H9 (cell line): ENCODE data around the gene KPNA1. TPM values are rescaled to one million over a fixed set of nuclear protein-coding genes. Genes with fewer than 3 reads are reported as not detected.

Experiments used
- DNase-seq: peaks from one replicate; pipeline ENCODE4 v3.0.0-alpha.2; 2017
- H2AFZ ChIP-seq: one replicate; pipeline ENCODE4 v1.6.1; 2013; ENCODE audit warnings: mild to moderate bottlenecking, low read length, control low read depth, moderate library complexity
- H2AK5ac ChIP-seq: 2 replicates; pipeline ENCODE4 v1.6.1; 2013; ENCODE audit warnings: low read length, control low read depth, mixed read lengths; ENCODE audit not compliant: insufficient read length
- H2BK120ac ChIP-seq: one replicate; pipeline ENCODE4 v1.6.1; 2013; ENCODE audit warnings: low read depth, mild to moderate bottlenecking, low read length, control low read depth, inconsistent platforms; ENCODE audit not compliant: poor library complexity, severe bottlenecking
- H2BK12ac ChIP-seq: 2 replicates; pipeline ENCODE4 v1.6.1; 2013; ENCODE audit warnings: low read length, control low read depth, mixed read lengths, low read depth; ENCODE audit not compliant: insufficient read length
- H2BK15ac ChIP-seq: 2 replicates; pipeline ENCODE4 v1.6.1; 2013; ENCODE audit warnings: low read depth, low read length, control low read depth
- H2BK20ac ChIP-seq: one replicate; pipeline ENCODE4 v1.6.1; 2013; ENCODE audit warnings: low read depth, mild to moderate bottlenecking, low read length, control low read depth, inconsistent platforms; ENCODE audit not compliant: poor library complexity, severe bottlenecking
- H2BK5ac ChIP-seq: 2 replicates; pipeline ENCODE4 v1.6.1; 2013; ENCODE audit warnings: low read length, control low read depth, mixed read lengths; ENCODE audit not compliant: insufficient read length
- H3K14ac ChIP-seq: 2 replicates; pipeline ENCODE4 v1.6.1; 2013; ENCODE audit warnings: low read length, control low read depth; ENCODE audit not compliant: insufficient read depth
- H3K18ac ChIP-seq: 2 replicates; pipeline ENCODE4 v1.6.1; 2013; ENCODE audit warnings: low read depth, mild to moderate bottlenecking, mixed read lengths, low read length, control low read depth; ENCODE audit not compliant: insufficient read length
- H3K23ac ChIP-seq: 2 replicates; pipeline ENCODE4 v1.6.1; 2013; ENCODE audit warnings: low read length, control low read depth, mixed read lengths, low read depth; ENCODE audit not compliant: insufficient read length
- H3K23me2 ChIP-seq: 2 replicates; pipeline ENCODE4 v1.6.1; 2013; ENCODE audit warnings: low read depth, mild to moderate bottlenecking, mixed read lengths, low read length, control low read depth; ENCODE audit not compliant: insufficient read length, poor library complexity, severe bottlenecking
- H3K27ac ChIP-seq: 2 replicates; pipeline ENCODE4 v1.5.1; 2013; ENCODE audit warnings: low read length, control low read depth, mixed read lengths, low read depth; ENCODE audit not compliant: insufficient read length
- H3K27me3 ChIP-seq: 2 replicates; pipeline ENCODE4 v1.6.1; 2013; ENCODE audit warnings: low read length, control low read depth, inconsistent platforms; ENCODE audit not compliant: insufficient read depth
- H3K4ac ChIP-seq: 2 replicates; pipeline ENCODE4 v1.6.1; 2013; ENCODE audit warnings: low read depth, mild to moderate bottlenecking, control low read depth, inconsistent platforms, low read length, moderate library complexity
- H3K4me1 ChIP-seq: 2 replicates; pipeline ENCODE4 v1.6.1; 2013; ENCODE audit warnings: low read length, control low read depth, inconsistent platforms; ENCODE audit not compliant: insufficient read depth
- H3K4me2 ChIP-seq: 2 replicates; pipeline ENCODE4 v1.6.1; 2013; ENCODE audit warnings: low read length, control low read depth, mixed read lengths; ENCODE audit not compliant: insufficient read length, insufficient read depth
- H3K56ac ChIP-seq: 2 replicates; pipeline ENCODE4 v1.6.1; 2013; ENCODE audit warnings: low read depth, mild to moderate bottlenecking, mixed read lengths, low read length, control low read depth; ENCODE audit not compliant: insufficient read length
- H3K79me1 ChIP-seq: 2 replicates; pipeline ENCODE4 v1.6.1; 2013; ENCODE audit warnings: low read depth, mild to moderate bottlenecking, moderate library complexity, low read length, control low read depth, inconsistent platforms; ENCODE audit not compliant: insufficient read depth, poor library complexity, severe bottlenecking
- H3K79me2 ChIP-seq: 2 replicates; pipeline ENCODE4 v1.6.1; 2013; ENCODE audit warnings: low read length, control low read depth, inconsistent platforms; ENCODE audit not compliant: insufficient read depth
- H3K9ac ChIP-seq: 2 replicates; pipeline ENCODE4 v1.6.1; 2013; ENCODE audit warnings: low read length, control low read depth, mixed read lengths; ENCODE audit not compliant: insufficient read length; ENCODE audit errors: extremely low read depth
- H3K9me3 ChIP-seq: one replicate; pipeline ENCODE4 v1.6.1; 2013; ENCODE audit warnings: low read depth, low read length, inconsistent platforms; ENCODE audit not compliant: control insufficient read depth
- H3T11ph ChIP-seq: one replicate; pipeline ENCODE4 v1.6.1; 2013; ENCODE audit warnings: mild to moderate bottlenecking, low read length, control low read depth, inconsistent platforms
- H4K20me1 ChIP-seq: one replicate; pipeline ENCODE4 v1.6.1; 2013; ENCODE audit not compliant: control insufficient read depth, insufficient read length, insufficient read depth
- H4K5ac ChIP-seq: 2 replicates; pipeline ENCODE4 v1.6.1; 2013; ENCODE audit warnings: low read depth, mild to moderate bottlenecking, mixed read lengths, low read length, control low read depth; ENCODE audit not compliant: insufficient read length
- H4K8ac ChIP-seq: replicated peaks from 2 replicates; pipeline ENCODE4 v1.6.1; 2013; ENCODE audit warnings: low read length, control low read depth, mixed read lengths, low read depth; ENCODE audit not compliant: insufficient read length
- H4K91ac ChIP-seq: 2 replicates; pipeline ENCODE4 v1.6.1; 2013; ENCODE audit warnings: low read depth, mild to moderate bottlenecking, moderate library complexity, mixed read lengths, low read length, control low read depth; ENCODE audit not compliant: insufficient read length
- H3K27ac Mint-ChIP-seq, 3 experiments: 2 replicates in 2 of 3; 3 replicates in 1 of 3; pipeline ENCODE4 v1.8.0; 2020 to 2021; ENCODE audit warnings: mixed read lengths in 3 of 3, mild to moderate bottlenecking in 1 of 3, moderate library complexity in 1 of 3
- H3K27me3 Mint-ChIP-seq: 2 replicates; pipeline ENCODE4 v1.8.0; 2021; ENCODE audit warnings: low read depth, mild to moderate bottlenecking, moderate library complexity, mixed read lengths
- H3K36me3 Mint-ChIP-seq, 3 experiments: 2 replicates in 2 of 3; 3 replicates in 1 of 3; pipeline ENCODE4 v1.8.0; 2020 to 2021; ENCODE audit warnings: low read depth in 3 of 3, mixed read lengths in 3 of 3; ENCODE audit not compliant: insufficient read depth in 1 of 3
- H3K4me1 Mint-ChIP-seq, 2 experiments: 2 replicates each; pipeline ENCODE4 v1.8.0; 2020; ENCODE audit warnings: mixed read lengths in 2 of 2
- H3K4me3 Mint-ChIP-seq, 2 experiments: 2 replicates in 1 of 2; 3 replicates in 1 of 2; pipeline ENCODE4 v1.8.0; 2020 to 2021; ENCODE audit warnings: mild to moderate bottlenecking in 2 of 2, mixed read lengths in 2 of 2, moderate library complexity in 1 of 2
- H3K9me3 Mint-ChIP-seq, 2 experiments: 2 replicates in 1 of 2; 3 replicates in 1 of 2; pipeline ENCODE4 v1.8.0; 2020; ENCODE audit warnings: mild to moderate bottlenecking in 2 of 2, mixed read lengths in 2 of 2, moderate library complexity in 1 of 2
- WGBS: extraction: QIAGEN DNeasy Blood & Tissue Kit; methylation state at CpG from one replicate; pipeline ENCODE4 v1.1.7; 2013; ENCODE audit warnings: missing lambda C conversion rate, low lambda C conversion rate, mixed read lengths; ENCODE audit not compliant: insufficient read length; ENCODE audit errors: extremely low coverage; 5-methylcytosine and 5-hydroxymethylcytosine counted together
- total RNA-seq: library from RNA; stranded (reverse); gene quantifications from 2 replicates; pipeline ENCODE4 v1.2.1, GENCODE V29; 2021
- TF ChIP-seq, protein P1 (sequence below): fragments of 200-600 bp; sonication (generic); conservative IDR thresholded peaks from 3 replicates; pipeline ENCODE4 v1.8.0; 2021; ENCODE audit warnings: antibody characterized with exemption, mild to moderate bottlenecking

KPNA1 gene
- total RNA-seq, 1 experiment from 2014 or later: 71.7 TPM

DNA sequence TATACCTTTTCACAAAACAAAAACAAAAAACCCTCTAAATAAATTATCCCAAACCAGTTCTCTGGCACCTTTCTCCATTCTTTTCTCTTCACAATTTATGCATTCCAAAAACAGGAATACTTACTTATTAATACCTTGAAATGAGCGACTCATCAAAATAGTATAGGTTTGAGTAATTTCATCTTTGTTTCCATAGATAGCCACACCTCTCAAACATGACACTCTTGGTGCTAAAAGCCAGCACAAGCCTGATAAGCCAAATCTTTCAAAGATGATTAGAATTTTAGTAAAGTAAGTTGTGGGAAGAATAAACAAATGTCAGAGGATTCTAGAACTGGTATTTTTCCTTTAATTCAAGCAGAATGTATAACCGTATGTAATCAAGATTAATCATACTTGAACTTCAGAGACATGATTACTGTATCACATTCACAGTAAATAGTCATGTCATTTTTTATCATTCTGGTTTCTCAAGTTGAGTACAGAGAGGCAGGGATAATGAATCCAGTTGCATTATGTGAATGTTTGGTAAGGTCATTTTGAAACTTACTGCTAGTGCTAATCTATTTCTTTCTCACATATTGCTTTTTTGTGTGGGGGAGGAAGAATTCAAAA lies 86.8 kb downstream of the KPNA1 start:
- Histone ChIP-seq H4K91ac (no peak overlapping the region), H3K79me1 (no peaks in the 10 kb centered on the region), H3K9ac (no peak overlapping the region), H3K79me2 (no peaks in the 10 kb centered on the region), H2AK5ac (no peak overlapping the region), H3K14ac (no peak overlapping the region), H3K9me3 (no peaks in the 10 kb centered on the region), H3K4me1 (no peaks in the 10 kb centered on the region), H2BK120ac (no peak overlapping the region), H2BK5ac (no peak overlapping the region), H4K5ac (no peak overlapping the region), H3K27me3 (no peaks in the 10 kb centered on the region), H4K8ac (no peak overlapping the region), H2AFZ (no peak overlapping the region), H3K4me2 (no peak overlapping the region), H3K23me2 (no peaks in the 10 kb centered on the region), H3K4ac (no peak overlapping the region), H3K18ac (no peak overlapping the region), H2BK20ac (no peak overlapping the region), H3K27ac (no peak overlapping the region), H3K23ac (no peak overlapping the region), H3T11ph (no peak overlapping the region), H4K20me1 (no peaks in the 10 kb centered on the region), H3K56ac (no peak overlapping the region), H2BK12ac (no peak overlapping the region), H2BK15ac (no peak overlapping the region)
- TF ChIP-seq, protein P1, sequence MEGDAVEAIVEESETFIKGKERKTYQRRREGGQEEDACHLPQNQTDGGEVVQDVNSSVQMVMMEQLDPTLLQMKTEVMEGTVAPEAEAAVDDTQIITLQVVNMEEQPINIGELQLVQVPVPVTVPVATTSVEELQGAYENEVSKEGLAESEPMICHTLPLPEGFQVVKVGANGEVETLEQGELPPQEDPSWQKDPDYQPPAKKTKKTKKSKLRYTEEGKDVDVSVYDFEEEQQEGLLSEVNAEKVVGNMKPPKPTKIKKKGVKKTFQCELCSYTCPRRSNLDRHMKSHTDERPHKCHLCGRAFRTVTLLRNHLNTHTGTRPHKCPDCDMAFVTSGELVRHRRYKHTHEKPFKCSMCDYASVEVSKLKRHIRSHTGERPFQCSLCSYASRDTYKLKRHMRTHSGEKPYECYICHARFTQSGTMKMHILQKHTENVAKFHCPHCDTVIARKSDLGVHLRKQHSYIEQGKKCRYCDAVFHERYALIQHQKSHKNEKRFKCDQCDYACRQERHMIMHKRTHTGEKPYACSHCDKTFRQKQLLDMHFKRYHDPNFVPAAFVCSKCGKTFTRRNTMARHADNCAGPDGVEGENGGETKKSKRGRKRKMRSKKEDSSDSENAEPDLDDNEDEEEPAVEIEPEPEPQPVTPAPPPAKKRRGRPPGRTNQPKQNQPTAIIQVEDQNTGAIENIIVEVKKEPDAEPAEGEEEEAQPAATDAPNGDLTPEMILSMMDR: no peak
- Mint-ChIP-seq H3K36me3 (peaks cover 3 to 57% (median 32%) of the 10 kb centered on the region in 3 experiments; a peak in 6 of 7 replicates), H3K4me1 (no peaks in the 10 kb centered on the region), H3K4me3 (no peak overlapping the region), H3K9me3 (no peaks in the 10 kb centered on the region), H3K27me3 (no peaks in the 10 kb centered on the region), H3K27ac (peak overlapping the region in 1 of 3 experiments; percentile 42; a peak in 1 of 7 replicates)
- DNase-seq: no peak
- no CpG with 5 or more reads among the region's 2 CpGs for WGBS
